Measurements from ENCODE around the gene BTAF1. TPM values are rescaled to one million over a fixed set of nuclear protein-coding genes. Genes with fewer than 3 reads are reported as not detected.
A peak's percentile ranks its signal among the peaks of the same experiment; 100 is the strongest.
"Not testable (repeated sequence)": the region's sequence is repeated elsewhere in the genome, so short reads cannot be mapped to it uniquely, and the experiment has no call there.

The BTAF1 gene
- total RNA-seq, 1 donor: 59.2 TPM

GRCh38 chr10:91884536-91884935 is 39.0 kb upstream of the BTAF1 start:
- TF ChIP-seq, protein P1, sequence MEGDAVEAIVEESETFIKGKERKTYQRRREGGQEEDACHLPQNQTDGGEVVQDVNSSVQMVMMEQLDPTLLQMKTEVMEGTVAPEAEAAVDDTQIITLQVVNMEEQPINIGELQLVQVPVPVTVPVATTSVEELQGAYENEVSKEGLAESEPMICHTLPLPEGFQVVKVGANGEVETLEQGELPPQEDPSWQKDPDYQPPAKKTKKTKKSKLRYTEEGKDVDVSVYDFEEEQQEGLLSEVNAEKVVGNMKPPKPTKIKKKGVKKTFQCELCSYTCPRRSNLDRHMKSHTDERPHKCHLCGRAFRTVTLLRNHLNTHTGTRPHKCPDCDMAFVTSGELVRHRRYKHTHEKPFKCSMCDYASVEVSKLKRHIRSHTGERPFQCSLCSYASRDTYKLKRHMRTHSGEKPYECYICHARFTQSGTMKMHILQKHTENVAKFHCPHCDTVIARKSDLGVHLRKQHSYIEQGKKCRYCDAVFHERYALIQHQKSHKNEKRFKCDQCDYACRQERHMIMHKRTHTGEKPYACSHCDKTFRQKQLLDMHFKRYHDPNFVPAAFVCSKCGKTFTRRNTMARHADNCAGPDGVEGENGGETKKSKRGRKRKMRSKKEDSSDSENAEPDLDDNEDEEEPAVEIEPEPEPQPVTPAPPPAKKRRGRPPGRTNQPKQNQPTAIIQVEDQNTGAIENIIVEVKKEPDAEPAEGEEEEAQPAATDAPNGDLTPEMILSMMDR (IDR thresholded peaks at IDR 0.05; ENCODE audit: insufficient read depth, low read depth, low read length): no peak
- no peak for DNase-seq (ENCODE audit: low read depth)
- H3K4me3 ChIP-seq (ENCODE audit: low read depth, low read length): no peak overlapping the region

DNA sequence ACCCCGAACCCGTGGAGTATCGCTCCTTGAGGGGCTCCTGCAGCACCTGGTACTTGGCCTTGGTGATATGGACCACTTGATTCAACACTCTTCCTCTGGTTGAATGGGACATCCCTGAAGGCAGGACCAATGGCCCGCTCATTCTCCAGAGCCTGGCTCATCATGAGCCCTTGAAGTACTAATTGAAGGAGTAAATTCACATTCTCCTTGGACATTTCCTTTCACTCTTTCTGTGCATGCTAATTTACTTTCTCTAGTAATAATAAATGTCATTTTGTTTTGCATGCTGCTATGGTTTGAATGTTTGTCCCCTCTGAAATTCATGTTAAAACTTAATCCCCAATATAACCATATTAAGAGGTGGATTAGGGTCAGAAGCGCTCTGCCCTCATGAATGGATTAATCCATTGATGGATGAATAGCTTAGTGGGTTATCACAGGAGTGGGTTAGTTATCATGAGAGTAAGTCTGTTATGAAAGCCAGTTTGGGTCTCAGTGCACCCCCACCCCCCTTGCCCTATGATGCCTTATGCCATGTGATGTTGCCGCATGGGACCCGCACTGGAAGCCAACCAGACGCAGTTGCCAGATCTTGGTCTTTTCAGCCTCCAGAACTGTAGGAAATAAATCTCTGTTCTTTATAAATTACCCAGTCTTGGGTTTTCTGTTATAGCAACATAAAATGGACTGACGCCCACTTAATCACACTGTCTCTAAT is 38.0 kb upstream of the BTAF1 start:
- H3K4me3 ChIP-seq (ENCODE audit: low read depth, low read length): no peak overlapping the region
- DNase-seq (ENCODE audit: low read depth): no peak
- TF ChIP-seq, protein P1 (IDR thresholded peaks at IDR 0.05; ENCODE audit: insufficient read depth, low read depth, low read length): no peak

DNA sequence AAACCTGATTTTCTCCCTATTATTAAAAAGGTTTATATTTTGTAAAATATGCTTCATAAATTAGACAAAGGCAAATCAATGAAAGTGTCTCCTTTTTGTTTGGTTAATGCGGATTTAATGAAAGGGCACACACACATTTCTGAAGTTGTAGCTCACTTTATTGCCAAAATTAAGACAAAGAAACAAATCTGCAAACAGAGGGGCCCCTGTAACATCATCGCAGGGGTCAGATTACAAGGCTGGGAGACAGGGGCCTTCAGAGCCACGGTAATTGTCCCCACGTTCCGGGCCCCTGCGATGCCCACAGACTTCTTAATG is 36.7 kb upstream of the BTAF1 start:
- TF ChIP-seq, protein P1 (IDR thresholded peaks at IDR 0.05; ENCODE audit: insufficient read depth, low read depth, low read length): no peak
- peak overlapping the region; percentile 63 for H3K4me3 ChIP-seq (ENCODE audit: low read depth, low read length)

GRCh38 chr10:91887272-91888076 is 36.1 kb upstream of the BTAF1 start:
- TF ChIP-seq, protein P1 (IDR thresholded peaks at IDR 0.05; ENCODE audit: insufficient read depth, low read depth, low read length): no peak
- DNase-seq (ENCODE audit: low read depth): peak; percentile 45
- peak overlapping the region; percentile 63 for H3K4me3 ChIP-seq (ENCODE audit: low read depth, low read length)

More for the DNA sequence above, 36.7 kb upstream of the BTAF1 start:
- DNase-seq (ENCODE audit: low read depth): no peak

- TF ChIP-seq, protein P1 (IDR thresholded peaks at IDR 0.05; ENCODE audit: insufficient read depth, low read depth, low read length): no peak
- peak; percentile 96 for DNase-seq (ENCODE audit: low read depth)
- no peak overlapping the region for H3K4me3 ChIP-seq (ENCODE audit: low read depth, low read length)
These were observed 32.2 kb upstream of the BTAF1 start for GRCh38 chr10:91891125-91892001.

- no peak for DNase-seq (ENCODE audit: low read depth)
- TF ChIP-seq, protein P1 (IDR thresholded peaks at IDR 0.05; ENCODE audit: insufficient read depth, low read depth, low read length): no peak
- no peak overlapping the region for H3K4me3 ChIP-seq (ENCODE audit: low read depth, low read length)
These were observed 30.5 kb upstream of the BTAF1 start for GRCh38 chr10:91893051-91893450.

DNA sequence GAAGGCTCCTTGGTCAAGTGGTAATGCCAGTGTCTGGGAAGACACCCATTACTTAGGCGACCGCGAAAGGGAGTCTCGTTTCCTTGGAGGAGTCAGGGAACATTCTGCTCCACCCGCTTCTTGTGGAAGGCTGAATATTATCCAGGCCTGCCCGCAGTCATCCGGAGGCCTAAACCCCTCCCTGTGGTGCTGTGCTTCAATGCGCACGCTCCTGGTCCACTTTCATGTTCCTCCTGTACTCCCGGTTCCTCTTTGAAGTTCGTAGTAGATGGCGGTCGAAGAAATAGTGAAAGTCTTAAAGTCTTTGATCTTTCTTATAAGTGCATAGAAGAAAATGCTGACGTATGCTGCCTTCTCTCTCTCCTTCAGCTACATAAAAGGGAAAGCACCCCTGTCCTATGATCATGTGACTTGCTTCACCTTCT is 29.3 kb upstream of the BTAF1 start:
- DNase-seq (ENCODE audit: low read depth); H3K4me3 ChIP-seq (ENCODE audit: low read depth, low read length): not testable (repeated sequence)

All from fibroblast of villous mesenchyme (primary cell).